Thyroid gland (tissue), 4 donors: ENCODE data around the gene PLD4. TPM values are rescaled to one million over a fixed set of nuclear protein-coding genes. Genes with fewer than 3 reads are reported as not detected.

Experiments used
- DNase-seq, 2 donors: peaks; one replicate each; pipeline ENCODE4 v3.0.0-alpha.2; 2019
- H3K27ac ChIP-seq, 3 donors: fragments of 200-600 bp; sonication (generic); 1 replicate in 2 of 3; 2 replicates in 1 of 3; pipeline ENCODE4 v1.5.1; 2016 to 2019; ENCODE audit warnings: mild to moderate bottlenecking in 1 of 3, moderate library complexity in 1 of 3
- H3K27me3 ChIP-seq: fragments of 200-600 bp; sonication (generic); one replicate; pipeline ENCODE4 v1.5.1; 2019
- H3K36me3 ChIP-seq, 2 donors: fragments of 200-600 bp; sonication (generic); one replicate each; pipeline ENCODE4 v1.5.1; 2016 to 2019
- H3K4me1 ChIP-seq, 2 donors: fragments of 200-600 bp; sonication (generic); one replicate each; pipeline ENCODE4 v1.5.1; 2017 to 2019
- H3K4me3 ChIP-seq, 3 donors: fragments of 200-600 bp; sonication (generic); replicated peaks in 1 of 3; 1 replicate in 2 of 3; 2 replicates in 1 of 3; pipeline ENCODE4 v1.5.1; 2016; ENCODE audit warnings: mild to moderate bottlenecking in 1 of 3
- H3K9me3 ChIP-seq: fragments of 200-600 bp; sonication (generic); one replicate; pipeline ENCODE4 v1.5.1; 2017
- CTCF ChIP-seq, 6 experiments: fragments of 200-600 bp in 3 of 6; fragments of 450-650 bp in 3 of 6; sonication (generic) in 3 of 6; IDR thresholded peaks; one replicate each; pipeline ENCODE4 v1.5.1; 2016 to 2019; ENCODE audit warnings: antibody characterized with exemption in 6 of 6, mild to moderate bottlenecking in 2 of 6, inconsistent platforms in 1 of 6, moderate library complexity in 1 of 6
- POLR2A ChIP-seq, 2 donors: fragments of 450-650 bp; IDR thresholded peaks; one replicate each; pipeline ENCODE4 v1.6.1; 2017; ENCODE audit warnings: antibody characterized with exemption in 2 of 2, mild to moderate bottlenecking in 2 of 2, moderate library complexity in 1 of 2
- WGBS, 2 donors: methylation state at CpG; one replicate each; pipeline ENCODE4 v1.1.5; 2017; 5-methylcytosine and 5-hydroxymethylcytosine counted together
- intact Hi-C: fragments of 100-400 bp; cut with DNase I; formaldehyde crosslinking; loops from one replicate; pipeline ENCODE4 v1.15.1; 2023
- total RNA-seq, 4 donors: library from RNA; depleted of rRNA; stranded (reverse); fragments of >200 nt; gene quantifications; one replicate each; pipeline ENCODE4 v1.2.3, GENCODE V29; 2016

Gene PLD4
- total RNA-seq, 4 donors from 2014 or later: 0.13 to 0.33 TPM; not detected in 2

- Histone ChIP-seq H3K9me3 (no peaks in the 10 kb centered on the region), H3K27ac (peak overlapping the region in 2 of 3 donors; percentile 33), H3K4me1 (peaks cover 17 to 34% of the 10 kb centered on the region in 2 donors), H3K4me3 (peak overlapping the region in 1 of 3 donors; percentile 52), H3K27me3 (no peaks in the 10 kb centered on the region), H3K36me3 (no peaks in the 10 kb centered on the region)
- no peak for TF ChIP-seq POLR2A (IDR thresholded peaks at IDR 0.05)
- TF ChIP-seq CTCF (IDR thresholded peaks at IDR 0.05): no peak
- WGBS, 2 donors: 50 to 73% methylated on average over 5 to 11 of the region's 42 CpGs
- DNase-seq: no peak
- intact Hi-C loops: no loop called here
Observed at GRCh38 chr14:104933746-104934733, 9.4 kb downstream of the PLD4 start.

- no peak for TF ChIP-seq CTCF (IDR thresholded peaks at IDR 0.05)
- TF ChIP-seq POLR2A (IDR thresholded peaks at IDR 0.05): peak in 1 of 2 donors; percentile 48
- peak overlapping the region; percentile 30 to 33 (median 33) for H3K27ac ChIP-seq
- no peaks in the 10 kb centered on the region for H3K9me3 ChIP-seq
- WGBS, 2 donors: 11 to 13% methylated on average over 3 of the region's 3 CpGs
- H3K36me3 ChIP-seq: no peaks in the 10 kb centered on the region
- no peaks in the 10 kb centered on the region for H3K27me3 ChIP-seq
- intact Hi-C loops: no loop called here
- H3K4me3 ChIP-seq: no peak overlapping the region
- peak; percentile 94 for DNase-seq
- H3K4me1 ChIP-seq: peaks cover 17 to 34% of the 10 kb centered on the region in 2 donors
Observed at GRCh38 chr14:104935026-104935650, 10.5 kb downstream of the PLD4 start.

GRCh38 chr14:104935955-104936354 lies 11.3 kb downstream of the PLD4 start:
- intact Hi-C loops: no loop called here
- H3K9me3 ChIP-seq: no peaks in the 10 kb centered on the region
- no peaks in the 10 kb centered on the region for H3K36me3 ChIP-seq
- WGBS, 2 donors: 71 to 90% methylated on average over 2 of the region's 2 CpGs
- H3K4me3 ChIP-seq: no peak overlapping the region
- peak overlapping the region in 1 of 3 donors; percentile 33 for H3K27ac ChIP-seq
- H3K27me3 ChIP-seq: no peaks in the 10 kb centered on the region
- peaks cover 17 to 34% of the 10 kb centered on the region in 2 donors for H3K4me1 ChIP-seq
- no peak for DNase-seq
- TF ChIP-seq POLR2A (IDR thresholded peaks at IDR 0.05) (no peak), CTCF (IDR thresholded peaks at IDR 0.05) (no peak)

DNA sequence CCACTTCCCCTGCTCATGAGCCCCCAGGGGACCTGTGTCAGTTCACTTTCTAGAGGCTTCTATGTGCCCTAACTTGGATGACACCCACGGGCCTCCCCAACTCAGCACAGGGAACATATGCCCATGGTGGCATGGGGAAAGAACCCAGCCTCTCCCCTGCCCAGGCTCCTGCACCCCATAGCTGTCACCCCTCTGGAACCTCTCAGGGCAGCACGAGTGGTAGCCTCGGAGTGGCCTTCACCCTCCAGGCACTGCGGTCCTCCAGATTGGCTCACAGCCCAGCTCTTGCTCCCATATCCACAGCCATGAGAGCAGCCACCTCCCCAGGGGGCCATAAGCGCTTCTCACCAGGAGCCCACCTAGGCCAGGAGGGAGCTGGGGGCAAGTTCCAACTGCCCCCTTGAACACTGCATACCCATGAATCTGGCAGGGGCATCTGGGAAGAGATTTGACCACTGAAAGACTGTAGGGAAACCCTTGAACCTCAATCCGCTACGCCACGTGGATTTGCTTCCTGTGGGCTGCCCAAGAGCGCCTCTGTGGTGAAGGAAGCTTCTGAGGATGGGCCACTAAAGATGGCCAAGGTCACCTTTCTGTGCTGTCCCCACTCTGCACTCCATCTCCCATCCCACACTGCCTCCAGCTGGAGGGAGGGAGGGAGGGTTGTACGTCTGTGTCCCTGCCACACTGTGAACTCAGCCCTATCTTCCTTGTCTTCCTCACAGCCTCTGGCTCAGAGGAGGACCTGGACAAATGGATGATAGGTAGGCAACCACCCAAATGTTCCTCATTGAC lies 11.9 kb downstream of the PLD4 start:
- intact Hi-C loops: no loop called here
- Histone ChIP-seq H3K4me3 (no peak overlapping the region), H3K9me3 (no peaks in the 10 kb centered on the region), H3K36me3 (no peaks in the 10 kb centered on the region), H3K4me1 (peaks cover 17 to 34% of the 10 kb centered on the region in 2 donors), H3K27ac (no peak overlapping the region), H3K27me3 (no peaks in the 10 kb centered on the region)
- WGBS, 2 donors: 65 to 73% methylated on average over 8 to 10 of the region's 10 CpGs
- peak in 1 of 2 donors; percentile 18 for DNase-seq
- TF ChIP-seq CTCF (IDR thresholded peaks at IDR 0.05): no peak
- TF ChIP-seq POLR2A (IDR thresholded peaks at IDR 0.05): no peak
